Right lobe of liver (tissue), 4 donors: Measurements from ENCODE around the gene TXLNG.

Experiments used
- CTCF ChIP-seq, 4 donors: fragments of 200-600 bp in 3 of 4; fragments of 450-650 bp in 1 of 4; IDR thresholded peaks; one replicate each; pipeline versions ENCODE4 v1.5.1 to v1.8.0; 2016 to 2022; ENCODE audit warnings: antibody characterized with exemption in 4 of 4, mild to moderate bottlenecking in 2 of 4
- POLR2A ChIP-seq: fragments of 450-650 bp; IDR thresholded peaks from one replicate; pipeline ENCODE4 v1.6.1; 2017; ENCODE audit warnings: antibody characterized with exemption, mild to moderate bottlenecking
- donor health status: DM: no; HTN: no; CAD: no.
- donor health status: DM: no; HTN: no; CAD: no.
- donor health status: DM: no; HTN: yes; CAD: no.

GRCh38 chrX:16851421-16851820 is 65.2 kb downstream of the TXLNG start:
- TF ChIP-seq CTCF (IDR thresholded peaks at IDR 0.05) (no peak), POLR2A (no peak)
